Endodermal cell (in vitro differentiated cells): ENCODE data around the gene NTSR2. TPM values are rescaled to one million over a fixed set of nuclear protein-coding genes. Genes with fewer than 3 reads are reported as not detected.
A peak's percentile ranks its signal among the peaks of the same experiment; 100 is the strongest.

ENCODE experiments used
- DNase-seq: peaks from one replicate; pipeline ENCODE4 v3.0.0-alpha.2; 2017
- H3K27ac ChIP-seq: 2 replicates; pipeline ENCODE4 v1.5.1; 2013; ENCODE audit warnings: mild to moderate bottlenecking, low read depth, low read length, moderate library complexity
- H3K27me3 ChIP-seq: 2 replicates; pipeline ENCODE4 v1.6.1; 2013; ENCODE audit warnings: mild to moderate bottlenecking, low read length, moderate library complexity; ENCODE audit not compliant: insufficient read depth, control insufficient read depth, poor library complexity, severe bottlenecking
- H3K36me3 ChIP-seq: 2 replicates; pipeline ENCODE4 v1.7.0; 2013; ENCODE audit warnings: mild to moderate bottlenecking, low read length, moderate library complexity; ENCODE audit not compliant: control insufficient read depth, insufficient read depth
- H3K4me1 ChIP-seq: one replicate; pipeline ENCODE4 v1.7.0; 2013; ENCODE audit warnings: low read length; ENCODE audit not compliant: control insufficient read depth, insufficient read depth
- H3K4me3 ChIP-seq: 2 replicates; pipeline ENCODE4 v1.5.1; 2013; ENCODE audit warnings: mild to moderate bottlenecking, low read length, moderate library complexity
- H3K9ac ChIP-seq: 2 replicates; pipeline ENCODE4 v1.6.1; 2013; ENCODE audit warnings: mild to moderate bottlenecking, low read length, moderate library complexity; ENCODE audit not compliant: poor library complexity, severe bottlenecking; ENCODE audit errors: extremely low read depth
- H3K9me3 ChIP-seq: 2 replicates; pipeline ENCODE4 v1.6.1; 2013; ENCODE audit warnings: mild to moderate bottlenecking, low read length, moderate library complexity; ENCODE audit not compliant: control insufficient read depth
- H3K27ac Mint-ChIP-seq: 2 replicates; pipeline ENCODE4 v1.8.0; 2020; ENCODE audit warnings: mixed read lengths
- H3K27me3 Mint-ChIP-seq: 2 replicates; pipeline ENCODE4 v1.8.0; 2021; ENCODE audit warnings: mild to moderate bottlenecking, mixed read lengths; ENCODE audit not compliant: insufficient read depth
- H3K36me3 Mint-ChIP-seq: 2 replicates; pipeline ENCODE4 v1.8.0; 2020; ENCODE audit warnings: low read depth, mixed read lengths
- H3K4me1 Mint-ChIP-seq: 2 replicates; pipeline ENCODE4 v1.8.0; 2020; ENCODE audit warnings: mixed read lengths
- H3K4me3 Mint-ChIP-seq: 2 replicates; pipeline ENCODE4 v1.8.0; 2020; ENCODE audit warnings: mild to moderate bottlenecking, moderate library complexity, mixed read lengths
- H3K9me3 Mint-ChIP-seq: 2 replicates; pipeline ENCODE4 v1.8.0; 2020; ENCODE audit warnings: mild to moderate bottlenecking, mixed read lengths
- WGBS, 2 experiments: methylation state at CpG; one replicate each; pipeline versions ENCODE4 v1.1.5 to v1.1.7; 2013; ENCODE audit warnings: missing lambda C conversion rate in 2 of 2, mixed read lengths in 1 of 2; ENCODE audit not compliant: insufficient coverage in 1 of 2, insufficient read length in 1 of 2; 5-methylcytosine and 5-hydroxymethylcytosine counted together
- total RNA-seq, 2 donors: library from RNA; stranded (reverse); fragmentation: NEBNext Ultra II Directional in 1 of 2; extraction: Animal tissue kit (Norgen Biotek cat#: 25700) in 1 of 2; gene quantifications; 2 replicates in 1 of 2; 3 replicates in 1 of 2; pipeline ENCODE4 v1.2.1, GENCODE V29; 2021
- TF ChIP-seq, protein P1 (sequence below): fragments of 200-600 bp; sonication (generic); conservative IDR thresholded peaks from 2 replicates; pipeline ENCODE4 v1.5.0; 2021; ENCODE audit warnings: antibody characterized with exemption, mild to moderate bottlenecking

Gene NTSR2
- total RNA-seq, 2 donors from 2014 or later = not detected

DNA sequence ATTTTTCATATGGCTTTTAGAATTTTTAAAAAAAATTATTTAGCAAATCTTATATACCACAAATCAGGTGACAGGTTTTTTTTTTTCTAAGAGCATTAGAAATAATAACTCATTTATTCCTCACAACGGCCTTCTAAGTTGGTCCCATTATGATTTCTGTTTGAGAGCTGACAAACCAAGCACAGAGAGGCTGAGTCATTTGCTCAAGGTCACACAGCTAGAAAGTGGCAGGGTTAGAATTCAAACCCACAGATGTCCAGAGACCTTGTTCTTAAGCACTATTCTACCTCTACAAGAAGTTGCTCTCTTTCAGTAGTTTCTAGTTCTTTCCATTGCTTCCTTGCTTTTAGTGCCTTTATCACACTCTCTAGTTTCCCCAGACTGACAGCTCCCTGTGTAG, 47.6 kb upstream of the NTSR2 start:
- Histone ChIP-seq H3K4me3 (no peak overlapping the region), H3K9me3 (no peaks in the 10 kb centered on the region), H3K4me1 (no peaks in the 10 kb centered on the region), H3K27ac (no peak overlapping the region), H3K27me3 (no peaks in the 10 kb centered on the region), H3K36me3 (no peaks in the 10 kb centered on the region), H3K9ac (no peak overlapping the region)
- DNase-seq = no peak
- H3K27me3 Mint-ChIP-seq = peaks cover 5% of the 10 kb centered on the region
- WGBS, 2 experiments = 88 to 100% methylated on average over 1 of the region's 1 CpG
- H3K9me3 Mint-ChIP-seq = no peaks in the 10 kb centered on the region
- no peak overlapping the region for H3K4me3 Mint-ChIP-seq
- TF ChIP-seq, protein P1, sequence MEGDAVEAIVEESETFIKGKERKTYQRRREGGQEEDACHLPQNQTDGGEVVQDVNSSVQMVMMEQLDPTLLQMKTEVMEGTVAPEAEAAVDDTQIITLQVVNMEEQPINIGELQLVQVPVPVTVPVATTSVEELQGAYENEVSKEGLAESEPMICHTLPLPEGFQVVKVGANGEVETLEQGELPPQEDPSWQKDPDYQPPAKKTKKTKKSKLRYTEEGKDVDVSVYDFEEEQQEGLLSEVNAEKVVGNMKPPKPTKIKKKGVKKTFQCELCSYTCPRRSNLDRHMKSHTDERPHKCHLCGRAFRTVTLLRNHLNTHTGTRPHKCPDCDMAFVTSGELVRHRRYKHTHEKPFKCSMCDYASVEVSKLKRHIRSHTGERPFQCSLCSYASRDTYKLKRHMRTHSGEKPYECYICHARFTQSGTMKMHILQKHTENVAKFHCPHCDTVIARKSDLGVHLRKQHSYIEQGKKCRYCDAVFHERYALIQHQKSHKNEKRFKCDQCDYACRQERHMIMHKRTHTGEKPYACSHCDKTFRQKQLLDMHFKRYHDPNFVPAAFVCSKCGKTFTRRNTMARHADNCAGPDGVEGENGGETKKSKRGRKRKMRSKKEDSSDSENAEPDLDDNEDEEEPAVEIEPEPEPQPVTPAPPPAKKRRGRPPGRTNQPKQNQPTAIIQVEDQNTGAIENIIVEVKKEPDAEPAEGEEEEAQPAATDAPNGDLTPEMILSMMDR = no peak
- peaks cover 34% of the 10 kb centered on the region for H3K4me1 Mint-ChIP-seq
- H3K36me3 Mint-ChIP-seq = no peaks in the 10 kb centered on the region
- H3K27ac Mint-ChIP-seq = no peak overlapping the region

DNA sequence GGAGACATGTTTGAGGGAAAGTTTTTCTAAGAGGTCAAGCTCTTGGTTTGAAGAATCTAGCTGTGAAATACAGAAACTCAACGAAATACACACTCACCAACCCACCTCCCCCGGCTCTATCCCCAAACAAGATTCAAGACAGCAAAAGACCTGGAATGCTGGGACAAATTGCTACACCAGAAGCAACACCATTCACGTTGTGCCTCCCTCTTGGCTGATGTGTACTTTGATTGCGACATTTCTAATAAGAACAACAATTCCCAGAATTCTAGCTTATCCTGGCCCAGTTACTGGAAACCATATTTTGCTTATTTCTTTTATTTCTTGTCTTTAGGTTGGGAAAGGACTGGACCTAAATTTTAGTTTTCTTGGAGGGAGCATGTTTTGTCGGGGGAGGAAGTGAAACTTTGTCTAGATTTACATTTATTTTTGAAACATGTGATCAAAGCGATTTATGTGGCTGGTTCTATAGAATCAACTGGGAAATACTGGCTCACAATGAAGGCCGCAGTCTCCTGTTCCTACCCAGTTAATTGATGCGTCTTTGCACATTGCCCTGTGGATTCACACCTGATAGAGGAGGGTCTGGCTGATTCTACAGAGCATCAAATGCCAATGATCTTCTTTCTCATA, 46.8 kb upstream of the NTSR2 start:
- Histone ChIP-seq H3K9ac (no peak overlapping the region), H3K27me3 (no peaks in the 10 kb centered on the region), H3K4me1 (no peaks in the 10 kb centered on the region), H3K9me3 (no peaks in the 10 kb centered on the region), H3K4me3 (peak overlapping the region; percentile 10), H3K27ac (no peak overlapping the region), H3K36me3 (no peaks in the 10 kb centered on the region)
- TF ChIP-seq, protein P1 = no peak
- no peak for DNase-seq
- H3K27me3 Mint-ChIP-seq = peaks cover 5% of the 10 kb centered on the region
- H3K4me3 Mint-ChIP-seq = no peak overlapping the region
- WGBS, 2 experiments = 82 to 87% methylated on average over 5 to 8 of the region's 8 CpGs
- H3K9me3 Mint-ChIP-seq = no peaks in the 10 kb centered on the region
- no peaks in the 10 kb centered on the region for H3K36me3 Mint-ChIP-seq
- peaks cover 34% of the 10 kb centered on the region for H3K4me1 Mint-ChIP-seq
- no peak overlapping the region for H3K27ac Mint-ChIP-seq

DNA sequence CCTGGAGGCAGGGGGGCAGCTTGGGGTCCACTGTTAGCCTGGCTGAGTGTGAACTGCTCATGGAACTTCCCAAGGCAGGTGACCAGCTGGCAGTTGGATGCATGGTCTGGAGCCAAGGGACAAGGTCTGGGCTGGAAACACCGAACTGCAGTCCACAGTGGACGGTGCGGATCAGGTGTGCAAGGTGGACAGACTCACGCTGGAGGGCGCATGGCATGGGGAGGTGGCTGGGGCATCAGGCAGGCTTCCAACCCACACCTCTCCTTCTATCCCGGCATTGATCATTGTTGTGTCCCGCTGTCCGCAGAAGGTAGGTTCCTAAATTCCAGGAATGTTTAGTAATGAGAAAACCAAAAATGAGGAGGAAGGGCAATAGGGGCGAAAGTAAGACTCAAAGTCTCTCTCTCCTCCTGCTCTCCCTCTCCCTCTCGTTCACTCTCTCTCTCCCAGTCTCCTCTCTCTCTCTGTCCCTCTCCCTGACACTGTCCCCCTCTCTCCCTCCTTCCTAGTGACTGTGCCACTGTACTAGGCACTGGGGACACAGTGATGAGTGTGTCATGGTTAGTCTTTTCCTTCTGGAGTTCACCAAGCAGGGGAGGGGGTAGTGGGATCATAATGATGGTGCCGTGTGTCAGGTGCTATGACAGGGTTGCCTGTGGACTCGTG, 46.1 kb upstream of the NTSR2 start:
- no peaks in the 10 kb centered on the region for H3K36me3 ChIP-seq
- TF ChIP-seq, protein P1 = no peak
- Mint-ChIP-seq H3K27ac (no peak overlapping the region), H3K4me3 (no peak overlapping the region), H3K27me3 (peaks cover 9% of the 10 kb centered on the region), H3K4me1 (peaks cover 34% of the 10 kb centered on the region), H3K9me3 (no peaks in the 10 kb centered on the region), H3K36me3 (no peaks in the 10 kb centered on the region)
- no peaks in the 10 kb centered on the region for H3K27me3 ChIP-seq
- no peak overlapping the region for H3K27ac ChIP-seq
- no peaks in the 10 kb centered on the region for H3K9me3 ChIP-seq
- no peak for DNase-seq
- no peaks in the 10 kb centered on the region for H3K4me1 ChIP-seq
- H3K4me3 ChIP-seq = no peak overlapping the region
- WGBS, 2 experiments = 91 to 98% methylated on average over 5 to 12 of the region's 12 CpGs
- H3K9ac ChIP-seq = no peak overlapping the region
